GM11168 (cell line): ENCODE results near the gene MARK3.
"Not testable (repeated sequence)": the region's sequence is repeated elsewhere in the genome, so short reads cannot be mapped to it uniquely, and the experiment has no call there.

Experiments used
- in situ Hi-C: fragments of 300-500 bp; cut with MboI; formaldehyde crosslinking; loops from one replicate; pipeline ENCODE4 v1.12.0; 2022; ENCODE audit warnings: low sequenced_read_pairs; ENCODE audit not compliant: unreplicated experiment

The MARK3 gene

GRCh38 chr14:103508521-103509329, 123.5 kb downstream of the MARK3 start:
- in situ Hi-C loops: no loop called here

- in situ Hi-C loops: no loop called here
Measured at GRCh38 chr14:103509864-103510723, 124.9 kb downstream of the MARK3 start.

- in situ Hi-C loops: no loop called here
Measured at GRCh38 chr14:103510724-103511693, 125.8 kb downstream of the MARK3 start.

DNA sequence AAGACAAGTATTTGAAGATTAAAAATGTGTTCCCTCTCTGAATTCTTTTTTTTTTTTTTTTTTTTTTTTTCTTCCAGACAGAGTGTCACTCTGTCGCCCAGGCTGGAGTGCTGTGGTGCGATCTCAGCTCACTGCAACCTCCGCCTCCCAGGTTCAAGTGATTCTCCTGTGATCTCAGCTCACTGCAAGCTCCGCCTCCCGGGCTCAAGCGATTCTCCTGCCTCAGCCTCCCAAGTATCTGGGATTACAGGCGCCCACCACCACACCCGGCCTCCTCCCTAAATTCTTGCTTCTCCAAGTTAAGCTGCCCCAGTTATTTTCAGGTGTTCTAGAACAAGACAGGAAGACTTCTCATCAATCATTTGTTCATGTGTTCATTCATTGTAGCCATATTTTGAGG, 127.0 kb downstream of the MARK3 start:
- in situ Hi-C loops: not testable (repeated sequence)

DNA sequence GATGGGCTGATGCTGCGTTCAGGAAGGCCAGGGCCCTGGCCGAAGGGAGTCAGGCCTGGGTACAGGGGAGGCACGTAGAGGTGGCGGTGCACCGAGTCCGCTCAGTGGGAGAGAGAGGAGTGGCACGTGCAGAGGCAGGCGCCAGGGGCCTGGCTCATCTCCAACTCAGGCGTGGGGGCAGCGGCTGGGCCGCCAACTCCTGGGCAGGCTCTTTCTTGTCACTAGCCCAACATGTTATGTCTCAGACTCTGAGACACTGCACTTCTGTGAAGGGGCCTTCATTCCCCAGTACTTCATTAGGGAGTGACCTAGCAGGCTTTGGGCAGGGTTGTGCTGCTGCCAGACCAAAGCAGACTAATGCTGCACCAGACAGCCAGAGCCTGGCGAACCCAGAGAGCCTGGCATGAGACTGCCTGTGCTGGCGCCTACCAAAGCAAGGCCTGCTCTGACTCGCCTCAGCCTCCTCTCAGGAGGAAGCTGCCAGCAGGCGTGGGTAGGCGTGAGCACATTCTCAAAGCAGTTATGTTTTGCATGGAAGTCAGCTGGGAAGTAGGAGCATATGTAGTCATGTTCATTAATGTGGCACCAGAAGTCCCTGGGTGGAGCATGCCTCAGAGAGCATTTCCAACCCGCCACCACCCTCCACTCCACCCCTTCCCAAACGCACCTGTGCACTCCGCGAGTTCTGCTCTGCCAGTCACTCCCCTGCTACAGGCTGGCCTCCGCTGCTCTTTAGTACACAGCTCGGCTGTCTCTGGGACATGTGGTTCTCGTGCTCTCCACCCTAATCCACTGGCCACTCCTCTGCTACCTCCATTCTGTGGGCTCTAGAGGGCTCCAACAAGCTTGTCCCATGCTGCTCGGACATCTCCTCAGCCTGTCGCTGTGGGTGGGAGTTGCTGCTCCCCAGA, 127.7 kb downstream of the MARK3 start:
- in situ Hi-C loops: no loop called here

DNA sequence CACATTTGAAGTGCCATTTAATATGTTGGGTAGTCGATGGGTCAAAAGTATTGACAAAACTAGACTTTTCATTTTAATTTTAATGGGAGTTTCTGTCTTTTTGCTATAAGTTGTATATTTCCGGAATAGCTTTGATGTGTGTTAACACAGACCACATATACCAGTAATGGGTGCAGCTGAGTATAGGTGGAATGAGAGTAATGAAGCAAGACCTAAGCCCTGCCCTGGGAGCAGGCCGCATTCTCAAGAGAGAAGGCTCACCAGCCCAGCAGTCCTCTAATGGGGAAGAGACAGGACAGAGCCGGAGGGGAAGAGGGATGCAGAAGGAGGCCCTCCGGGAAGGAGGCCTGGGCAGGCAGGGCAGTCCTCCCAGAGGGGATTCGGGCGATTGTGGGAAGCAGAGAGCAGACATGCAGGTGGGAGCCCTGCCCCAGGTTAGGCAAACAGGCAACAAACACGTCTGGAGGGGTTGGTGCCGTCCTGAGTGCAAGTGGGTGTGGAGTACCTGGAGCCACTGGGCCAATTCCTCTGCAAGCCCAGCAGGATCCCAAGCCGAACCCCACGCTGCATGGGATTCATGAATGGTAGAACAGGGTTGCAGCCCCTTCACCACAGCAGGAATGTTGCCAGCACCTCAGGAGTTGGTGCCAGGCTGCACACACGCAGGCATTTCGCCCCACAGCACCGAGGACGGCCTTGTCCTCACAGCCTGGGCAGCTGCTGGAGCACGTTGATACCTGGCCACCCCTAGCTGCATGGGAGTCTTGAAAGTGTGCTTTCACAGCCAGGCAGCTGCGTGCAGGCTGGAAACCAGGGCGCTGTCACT, 129.6 kb downstream of the MARK3 start:
- in situ Hi-C loops: no loop called here

DNA sequence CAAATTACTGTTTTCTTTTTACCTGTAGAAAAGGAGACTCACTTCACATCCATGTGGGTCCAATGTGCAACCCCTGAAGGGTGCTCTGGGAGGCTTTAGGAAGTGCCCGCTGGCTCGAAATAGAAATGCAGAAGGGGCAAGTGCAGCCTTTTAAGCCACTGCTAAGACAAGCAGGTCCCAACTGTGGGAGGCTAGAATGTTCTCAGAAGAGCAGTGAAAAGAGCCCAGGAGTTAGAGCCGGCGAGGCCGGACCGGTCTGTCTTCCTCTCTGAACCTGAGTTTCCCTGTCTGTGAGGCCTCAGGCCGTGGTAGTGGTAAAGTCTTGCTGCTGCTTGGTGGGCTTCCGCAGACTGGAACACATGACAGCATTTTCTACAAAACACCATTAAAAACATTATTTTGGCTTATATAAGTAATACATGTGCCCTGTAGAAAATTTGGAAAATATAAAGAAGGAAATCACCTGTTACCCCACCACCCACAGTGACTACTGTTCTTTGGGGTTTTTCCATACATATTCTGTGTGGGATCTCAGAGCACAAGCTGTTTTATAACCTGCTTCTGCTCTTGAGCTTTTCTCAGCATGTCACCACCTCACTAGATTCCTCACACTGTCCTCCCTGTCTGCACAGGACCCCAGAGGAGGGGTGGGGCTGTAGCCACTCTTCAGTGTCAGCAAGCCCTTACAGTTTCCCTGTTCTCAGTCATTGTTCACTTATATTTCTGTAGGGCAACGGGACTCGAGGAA, 131.4 kb downstream of the MARK3 start:
- in situ Hi-C loops: no loop called here

DNA sequence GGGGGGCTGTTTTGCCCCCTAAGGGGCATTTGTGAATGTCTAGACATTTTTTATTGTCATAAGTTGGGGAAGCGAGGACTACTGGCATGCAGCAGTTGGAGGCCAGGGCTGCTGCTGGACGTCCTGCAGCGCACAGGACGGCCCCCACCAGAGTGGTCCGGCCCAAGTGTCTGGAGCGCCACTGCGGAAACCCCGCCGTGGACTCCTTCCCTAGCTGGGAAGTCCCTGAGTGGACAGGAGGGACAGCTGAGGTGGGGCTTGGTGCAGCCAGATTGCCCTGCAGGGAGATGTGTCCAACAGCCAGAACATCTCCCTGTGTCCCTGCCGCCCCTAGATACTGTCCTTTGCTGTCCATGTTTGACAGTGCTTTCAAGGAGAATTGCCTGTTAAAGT, 132.0 kb downstream of the MARK3 start:
- in situ Hi-C loops: no loop called here

- in situ Hi-C loops: no loop called here
Measured at GRCh38 chr14:103517721-103518421, 132.7 kb downstream of the MARK3 start.

DNA sequence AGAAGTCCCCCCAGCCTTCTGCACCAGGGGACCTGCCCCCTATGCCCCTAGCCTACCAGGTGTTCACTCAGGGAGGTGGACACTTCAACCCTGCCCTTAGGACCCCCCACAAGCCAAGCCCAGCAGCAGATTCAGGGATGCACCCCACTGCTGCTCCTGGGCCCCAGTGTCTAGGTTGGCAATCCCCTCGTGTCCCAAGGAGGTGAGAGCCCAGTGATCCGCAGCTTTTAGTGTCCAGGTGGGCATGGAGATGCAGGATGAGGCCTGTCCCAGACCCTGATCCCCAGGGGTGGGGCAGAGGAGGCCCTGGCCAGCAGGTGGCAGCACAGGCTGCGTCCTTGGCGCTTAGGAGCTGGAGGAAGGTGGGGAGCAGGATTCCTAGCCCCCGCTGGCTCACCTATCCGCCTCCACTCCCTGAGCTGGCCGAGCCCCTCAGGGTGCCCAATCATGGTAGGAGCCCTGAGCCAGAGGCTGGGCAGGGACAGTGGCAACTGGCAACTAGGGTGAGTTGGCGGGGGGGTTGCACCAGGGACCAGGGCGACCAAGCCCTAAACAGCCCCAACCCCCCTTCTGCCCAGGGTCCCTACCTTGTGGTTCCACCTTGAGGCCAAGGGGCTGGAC, 133.3 kb downstream of the MARK3 start:
- in situ Hi-C loops: no loop called here

DNA sequence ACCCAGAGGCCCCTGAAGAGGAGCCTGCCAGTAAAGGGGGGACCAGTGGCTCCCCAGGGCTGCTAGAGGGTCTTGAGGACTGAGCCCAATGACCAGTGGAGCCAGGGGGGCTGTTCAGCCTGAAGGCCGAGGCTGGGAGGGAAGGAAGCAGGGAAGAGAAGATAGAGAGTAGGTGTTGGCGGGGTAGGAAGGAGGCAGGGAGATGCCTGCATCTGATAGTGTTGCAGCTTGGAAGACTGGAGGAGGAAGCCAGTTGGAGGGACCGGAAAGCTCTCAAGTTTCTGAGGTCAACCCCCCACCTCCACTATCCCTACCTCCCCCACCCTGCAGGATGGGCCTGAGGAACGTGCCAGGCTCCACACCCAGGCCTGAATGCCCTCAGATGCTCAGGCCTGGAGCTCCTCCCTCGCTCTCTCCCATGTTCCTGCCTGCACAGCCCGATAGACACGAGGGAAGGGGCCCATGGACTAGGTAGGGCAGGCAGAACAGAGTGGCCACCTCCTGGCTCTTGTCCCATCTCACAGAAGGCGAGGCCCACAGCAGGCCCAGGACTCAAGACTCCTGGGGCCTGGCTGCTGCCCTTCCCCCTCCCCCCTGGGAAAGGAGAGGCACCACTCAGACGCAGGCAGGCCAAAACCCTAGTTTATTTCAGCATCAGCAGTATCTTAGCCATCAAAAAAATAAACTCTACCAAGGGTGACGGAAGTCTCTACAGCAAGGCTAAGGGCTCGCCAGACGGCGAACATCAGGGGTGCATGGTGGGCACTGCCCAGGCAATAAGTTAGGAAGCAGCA, 134.0 kb downstream of the MARK3 start:
- in situ Hi-C loops: no loop called here

- in situ Hi-C loops: no loop called here
Measured at GRCh38 chr14:103519837-103520212, 134.6 kb downstream of the MARK3 start.

DNA sequence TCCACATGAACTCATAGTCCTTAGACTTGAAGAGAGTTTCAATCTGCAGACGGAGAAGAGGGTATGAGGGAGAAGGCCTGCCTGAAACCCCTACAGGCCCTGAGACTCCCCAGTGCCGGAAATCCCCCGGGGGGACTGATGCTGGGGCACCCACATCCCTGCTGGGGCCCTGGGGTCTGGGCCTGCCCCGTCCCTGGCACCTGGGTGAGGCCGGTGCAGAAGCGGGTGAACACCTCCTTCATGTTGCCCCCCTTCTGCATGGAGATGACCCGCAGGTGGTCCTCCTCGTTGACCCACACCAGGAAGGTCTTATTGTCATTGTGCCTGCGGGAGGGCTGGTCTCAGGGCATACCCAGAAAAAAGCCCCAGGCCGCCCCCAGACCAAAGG, 135.0 kb downstream of the MARK3 start:
- in situ Hi-C loops: no loop called here

- in situ Hi-C loops: no loop called here
Measured at GRCh38 chr14:103520657-103521437, 135.6 kb downstream of the MARK3 start.

DNA sequence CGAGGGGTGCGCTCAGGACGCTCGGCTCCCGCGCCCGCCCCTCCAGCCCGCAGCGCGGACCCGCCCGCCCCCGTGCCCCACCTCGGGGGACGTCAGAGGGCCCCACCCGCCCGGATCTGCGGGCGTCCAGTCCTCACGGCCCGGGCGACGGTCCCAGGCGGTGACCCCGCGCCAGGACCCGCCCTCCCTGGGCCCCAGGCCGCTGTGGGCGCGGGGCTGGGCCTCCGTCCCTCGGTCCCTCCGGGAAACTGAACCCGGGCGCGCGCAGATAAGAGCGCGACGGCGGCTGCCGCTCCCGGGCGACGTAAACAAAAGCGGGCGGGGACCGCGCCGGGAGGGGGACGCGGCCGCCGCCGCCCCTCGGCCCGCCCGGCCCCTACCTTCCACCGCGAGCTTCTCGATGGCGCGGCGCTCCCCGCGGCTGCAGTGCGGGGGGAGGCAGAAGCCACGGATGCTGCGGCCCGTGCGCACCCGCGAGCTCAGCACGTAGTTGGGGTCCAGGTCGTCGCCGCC, 136.3 kb downstream of the MARK3 start:
- in situ Hi-C loops: no loop called here
